ENCODE results near the gene UNK. TPM values are rescaled to one million over a fixed set of nuclear protein-coding genes. Genes with fewer than 3 reads are reported as not detected.

Gene UNK
- total and polyA plus RNA-seq, 9 of the 15 experiments (the other 6 are each of a cell fraction or from before 2014, with no cell fraction given): 12.8 to 38.6 (median 24.8) TPM

GRCh38 chr17:75843577-75844529 is 59.2 kb downstream of the UNK start, which contains the start of gene UNC13D (continued):
- TF ChIP-seq, protein P1, sequence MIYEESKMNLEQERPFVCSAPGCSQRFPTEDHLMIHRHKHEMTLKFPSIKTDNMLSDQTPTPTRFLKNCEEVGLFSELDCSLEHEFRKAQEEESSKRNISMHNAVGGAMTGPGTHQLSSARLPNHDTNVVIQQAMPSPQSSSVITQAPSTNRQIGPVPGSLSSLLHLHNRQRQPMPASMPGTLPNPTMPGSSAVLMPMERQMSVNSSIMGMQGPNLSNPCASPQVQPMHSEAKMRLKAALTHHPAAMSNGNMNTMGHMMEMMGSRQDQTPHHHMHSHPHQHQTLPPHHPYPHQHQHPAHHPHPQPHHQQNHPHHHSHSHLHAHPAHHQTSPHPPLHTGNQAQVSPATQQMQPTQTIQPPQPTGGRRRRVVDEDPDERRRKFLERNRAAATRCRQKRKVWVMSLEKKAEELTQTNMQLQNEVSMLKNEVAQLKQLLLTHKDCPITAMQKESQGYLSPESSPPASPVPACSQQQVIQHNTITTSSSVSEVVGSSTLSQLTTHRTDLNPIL (CRISPR knock-in tag; IDR thresholded peaks at IDR 0.05): no peak
- TF ChIP-seq MYC (IDR thresholded peaks at IDR 0.05; ENCODE audit: low read depth, low read length): peak; percentile 50; the same call in 1 of the 2 replicates
- peak; percentile 57 for TF ChIP-seq MYC (CRISPR knock-in tag; IDR thresholded peaks at IDR 0.05; ENCODE audit: borderline replicate concordance, low read depth)
- TF ChIP-seq, protein P2, sequence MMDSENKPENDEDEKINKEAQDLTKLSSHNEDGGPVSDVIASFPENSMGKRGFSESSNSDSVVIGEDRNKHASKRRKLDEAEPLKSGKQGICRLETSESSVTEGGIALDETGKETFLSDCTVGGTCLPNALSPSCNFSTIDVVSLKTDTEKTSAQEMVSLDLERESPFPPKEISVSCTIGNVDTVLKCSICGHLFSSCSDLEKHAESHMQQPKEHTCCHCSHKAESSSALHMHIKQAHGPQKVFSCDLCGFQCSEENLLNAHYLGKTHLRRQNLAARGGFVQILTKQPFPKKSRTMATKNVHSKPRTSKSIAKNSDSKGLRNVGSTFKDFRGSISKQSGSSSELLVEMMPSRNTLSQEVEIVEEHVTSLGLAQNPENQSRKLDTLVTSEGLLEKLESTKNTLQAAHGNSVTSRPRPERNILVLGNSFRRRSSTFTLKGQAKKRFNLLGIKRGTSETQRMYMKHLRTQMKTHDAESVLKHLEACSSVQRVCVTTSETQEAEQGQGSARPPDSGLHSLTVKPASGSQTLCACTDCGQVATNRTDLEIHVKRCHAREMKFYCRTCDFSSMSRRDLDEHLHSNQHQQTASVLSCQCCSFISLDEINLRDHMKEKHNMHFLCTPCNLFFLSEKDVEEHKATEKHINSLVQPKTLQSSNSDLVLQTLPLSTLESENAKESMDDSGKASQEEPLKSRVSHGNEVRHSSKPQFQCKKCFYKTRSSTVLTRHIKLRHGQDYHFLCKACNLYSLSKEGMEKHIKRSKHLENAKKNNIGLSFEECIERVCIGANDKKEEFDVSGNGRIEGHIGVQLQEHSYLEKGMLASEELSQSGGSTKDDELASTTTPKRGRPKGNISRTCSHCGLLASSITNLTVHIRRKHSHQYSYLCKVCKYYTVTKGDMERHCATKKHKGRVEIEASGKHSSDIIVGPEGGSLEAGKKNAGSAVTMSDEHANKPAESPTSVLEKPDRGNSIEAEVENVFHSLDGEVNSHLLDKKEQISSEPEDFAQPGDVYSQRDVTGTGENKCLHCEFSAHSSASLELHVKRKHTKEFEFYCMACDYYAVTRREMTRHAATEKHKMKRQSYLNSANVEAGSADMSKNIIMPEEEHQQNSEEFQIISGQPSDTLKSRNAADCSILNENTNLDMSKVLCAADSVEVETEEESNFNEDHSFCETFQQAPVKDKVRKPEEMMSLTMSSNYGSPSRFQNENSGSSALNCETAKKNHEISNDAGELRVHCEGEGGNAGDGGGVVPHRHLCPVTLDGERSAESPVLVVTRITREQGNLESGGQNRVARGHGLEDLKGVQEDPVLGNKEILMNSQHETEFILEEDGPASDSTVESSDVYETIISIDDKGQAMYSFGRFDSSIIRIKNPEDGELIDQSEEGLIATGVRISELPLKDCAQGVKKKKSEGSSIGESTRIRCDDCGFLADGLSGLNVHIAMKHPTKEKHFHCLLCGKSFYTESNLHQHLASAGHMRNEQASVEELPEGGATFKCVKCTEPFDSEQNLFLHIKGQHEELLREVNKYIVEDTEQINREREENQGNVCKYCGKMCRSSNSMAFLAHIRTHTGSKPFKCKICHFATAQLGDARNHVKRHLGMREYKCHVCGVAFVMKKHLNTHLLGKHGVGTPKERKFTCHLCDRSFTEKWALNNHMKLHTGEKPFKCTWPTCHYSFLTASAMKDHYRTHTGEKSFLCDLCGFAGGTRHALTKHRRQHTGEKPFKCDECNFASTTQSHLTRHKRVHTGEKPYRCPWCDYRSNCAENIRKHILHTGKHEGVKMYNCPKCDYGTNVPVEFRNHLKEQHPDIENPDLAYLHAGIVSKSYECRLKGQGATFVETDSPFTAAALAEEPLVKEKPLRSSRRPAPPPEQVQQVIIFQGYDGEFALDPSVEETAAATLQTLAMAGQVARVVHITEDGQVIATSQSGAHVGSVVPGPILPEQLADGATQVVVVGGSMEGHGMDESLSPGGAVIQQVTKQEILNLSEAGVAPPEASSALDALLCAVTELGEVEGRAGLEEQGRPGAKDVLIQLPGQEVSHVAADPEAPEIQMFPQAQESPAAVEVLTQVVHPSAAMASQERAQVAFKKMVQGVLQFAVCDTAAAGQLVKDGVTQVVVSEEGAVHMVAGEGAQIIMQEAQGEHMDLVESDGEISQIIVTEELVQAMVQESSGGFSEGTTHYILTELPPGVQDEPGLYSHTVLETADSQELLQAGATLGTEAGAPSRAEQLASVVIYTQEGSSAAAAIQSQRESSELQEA (IDR thresholded peaks at IDR 0.05; ENCODE audit: low read depth): peak; percentile 72
- no peak for TF ChIP-seq ZNF668 (CRISPR knock-in tag; IDR thresholded peaks at IDR 0.05)
- no peak for TF ChIP-seq MCM2 (IDR thresholded peaks at IDR 0.05; ENCODE audit: low read depth)
- TF ChIP-seq POLR2AphosphoS2 (IDR thresholded peaks at IDR 0.05; ENCODE audit: low read length): peak; percentile 49; the same call in 1 of the 2 replicates
- no peak; the same call in 1 of the 2 replicates for TF ChIP-seq ZBTB1 (CRISPR knock-in tag; IDR thresholded peaks at IDR 0.05; ENCODE audit: borderline replicate concordance, low read depth)
- no peak for TF ChIP-seq BRCA1 (IDR thresholded peaks at IDR 0.05)
- no peak for TF ChIP-seq BRCA1 (CRISPR knock-in tag; IDR thresholded peaks at IDR 0.05)
- peak; percentile 30 for TF ChIP-seq CCNT2 (IDR thresholded peaks at IDR 0.05; ENCODE audit: borderline replicate concordance, extremely low read depth, insufficient read length, low read depth, low read length)
- no peak for TF ChIP-seq SMC3 (conservative IDR thresholded peaks at IDR 0.05; ENCODE audit: insufficient read depth, low read depth, low read length)
- TF ChIP-seq ZNF436 (CRISPR knock-in tag; IDR thresholded peaks at IDR 0.05): no peak
- 0 out of 2 replicates have a peak, but pooled peaks have one; percentile 46 for TF ChIP-seq LEF1 (IDR thresholded peaks at IDR 0.05)
- TF ChIP-seq, protein P3, sequence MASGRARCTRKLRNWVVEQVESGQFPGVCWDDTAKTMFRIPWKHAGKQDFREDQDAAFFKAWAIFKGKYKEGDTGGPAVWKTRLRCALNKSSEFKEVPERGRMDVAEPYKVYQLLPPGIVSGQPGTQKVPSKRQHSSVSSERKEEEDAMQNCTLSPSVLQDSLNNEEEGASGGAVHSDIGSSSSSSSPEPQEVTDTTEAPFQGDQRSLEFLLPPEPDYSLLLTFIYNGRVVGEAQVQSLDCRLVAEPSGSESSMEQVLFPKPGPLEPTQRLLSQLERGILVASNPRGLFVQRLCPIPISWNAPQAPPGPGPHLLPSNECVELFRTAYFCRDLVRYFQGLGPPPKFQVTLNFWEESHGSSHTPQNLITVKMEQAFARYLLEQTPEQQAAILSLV (tag; IDR thresholded peaks at IDR 0.05): no peak
- no peak; the same call in 1 of the 2 replicates for TF ChIP-seq RHOXF2B (CRISPR knock-in tag; conservative IDR thresholded peaks at IDR 0.05)
- no peak for TF ChIP-seq ZNF507 (tag; conservative IDR thresholded peaks at IDR 0.05)
- TF ChIP-seq CBX5 (IDR thresholded peaks at IDR 0.05; ENCODE audit: borderline replicate concordance, low read depth): no peak
